HuH-7.5 (cell line): ENCODE data around the gene TBC1D22A.

ENCODE experiments used
- DNase-seq: peaks from one replicate; pipeline ENCODE4 v3.0.0; 2011; ENCODE audit warnings: low spot score

The TBC1D22A gene

DNA sequence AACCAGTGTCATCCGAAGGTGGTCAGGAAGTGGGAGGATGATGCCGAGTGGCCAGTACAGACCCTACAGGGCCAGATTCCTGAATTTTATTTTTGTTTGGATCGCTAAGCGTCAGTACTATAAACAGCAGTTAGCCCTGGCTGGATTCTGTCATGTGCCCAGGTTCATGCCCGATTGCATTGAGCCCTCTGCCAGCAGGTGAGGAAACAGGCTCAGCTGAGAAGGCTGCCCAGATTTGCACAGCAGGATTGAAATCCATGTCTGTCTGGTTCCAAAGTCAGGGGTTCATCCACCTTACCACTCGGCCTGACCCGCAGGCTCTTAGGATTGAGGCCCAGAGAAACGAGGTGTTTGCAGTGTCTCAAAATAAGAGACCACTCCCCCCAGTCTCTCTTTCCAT, 9.1 kb upstream of the TBC1D22A start:
- DNase-seq, result no peak

DNA sequence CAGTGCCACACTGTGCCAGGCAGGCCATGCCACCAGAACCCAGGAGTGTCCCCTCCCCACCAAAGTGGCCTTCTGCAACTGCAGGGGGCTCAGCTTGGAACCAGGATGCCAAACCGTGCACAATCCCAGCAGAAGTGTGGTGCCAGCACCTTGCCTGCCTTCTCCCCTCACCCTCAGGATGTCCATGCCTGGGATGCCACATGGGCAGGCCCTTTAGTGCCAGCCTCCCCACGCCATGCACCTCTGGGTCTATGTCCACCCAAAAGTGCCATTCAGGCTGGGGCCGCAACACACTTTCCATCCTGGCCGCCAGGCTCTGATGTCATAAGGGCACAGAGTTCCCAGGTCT, 8.7 kb upstream of the TBC1D22A start:
- no peak for DNase-seq

DNA sequence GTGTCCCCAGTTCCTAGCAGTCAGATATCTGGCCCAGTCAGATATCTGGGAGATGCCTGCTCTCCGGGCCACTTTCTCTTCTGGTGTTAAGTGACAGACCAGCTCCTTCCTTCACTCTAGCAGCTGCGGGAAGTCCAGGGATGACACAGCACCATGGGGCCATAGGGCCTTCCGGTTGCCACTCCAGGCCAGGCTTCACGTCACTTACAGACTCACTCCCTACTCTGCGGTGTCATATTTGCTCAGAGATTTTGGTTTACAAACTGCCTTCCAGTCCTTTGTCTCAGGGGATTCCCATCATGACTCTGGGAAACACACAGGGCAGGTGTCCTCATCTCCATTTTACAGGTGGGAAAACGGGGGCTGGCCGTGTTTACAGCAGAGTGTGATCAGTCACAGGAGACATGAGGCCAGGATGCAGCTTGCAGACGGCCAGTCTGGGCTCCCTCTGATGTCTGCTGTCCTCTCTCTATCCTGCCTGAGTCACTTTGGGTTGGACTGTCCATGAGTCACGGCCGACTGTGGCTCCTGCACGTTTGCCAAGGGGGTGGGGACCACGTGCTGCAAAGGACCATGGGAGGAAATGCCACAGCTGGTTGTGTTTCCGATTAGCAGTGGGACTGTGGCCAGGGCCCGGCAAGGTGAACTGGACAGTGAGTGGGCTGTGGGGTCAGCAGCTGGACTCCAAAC, 8.2 kb upstream of the TBC1D22A start:
- DNase-seq, result no peak

DNA sequence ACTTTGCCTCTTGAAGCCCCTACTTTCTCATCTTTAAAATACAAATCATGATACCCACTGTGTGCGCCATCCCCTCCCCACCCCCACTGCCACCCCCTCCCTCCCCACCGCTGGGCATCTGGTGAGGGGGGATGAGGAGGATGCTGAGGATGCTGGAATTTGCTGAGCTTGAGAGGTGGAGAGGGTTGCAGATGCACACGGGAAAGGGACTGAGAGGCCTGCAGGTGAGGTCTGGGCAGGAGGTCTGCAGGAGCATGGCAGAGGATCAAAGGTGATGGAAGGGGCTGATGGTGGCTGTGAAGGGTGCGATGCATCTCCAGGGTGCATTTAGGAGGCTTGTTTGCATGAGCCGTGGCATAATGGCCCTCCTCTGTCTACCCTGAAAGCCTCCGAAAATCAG, 7.6 kb upstream of the TBC1D22A start:
- DNase-seq, result no peak

DNA sequence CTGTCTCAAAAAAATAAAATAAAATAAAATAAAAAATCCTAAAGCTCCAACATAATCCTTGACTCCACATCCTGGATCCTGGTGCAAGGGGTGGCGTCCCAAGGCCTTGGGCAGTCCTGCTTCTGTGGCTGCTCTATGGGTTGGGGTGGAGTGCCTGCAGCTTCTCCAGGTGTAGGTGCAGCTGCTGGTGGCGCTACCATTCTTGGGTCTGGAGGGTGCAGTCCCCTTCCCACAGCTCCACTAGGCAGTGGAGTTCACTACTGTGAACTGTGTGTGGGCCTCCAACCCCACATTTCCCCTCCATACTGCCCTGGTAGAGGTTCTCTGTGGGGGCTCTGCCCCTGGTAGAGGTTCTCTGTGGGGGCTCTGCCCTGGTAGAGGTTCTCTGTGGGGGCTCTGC, 6.9 kb upstream of the TBC1D22A start:
- DNase-seq, result no peak

DNA sequence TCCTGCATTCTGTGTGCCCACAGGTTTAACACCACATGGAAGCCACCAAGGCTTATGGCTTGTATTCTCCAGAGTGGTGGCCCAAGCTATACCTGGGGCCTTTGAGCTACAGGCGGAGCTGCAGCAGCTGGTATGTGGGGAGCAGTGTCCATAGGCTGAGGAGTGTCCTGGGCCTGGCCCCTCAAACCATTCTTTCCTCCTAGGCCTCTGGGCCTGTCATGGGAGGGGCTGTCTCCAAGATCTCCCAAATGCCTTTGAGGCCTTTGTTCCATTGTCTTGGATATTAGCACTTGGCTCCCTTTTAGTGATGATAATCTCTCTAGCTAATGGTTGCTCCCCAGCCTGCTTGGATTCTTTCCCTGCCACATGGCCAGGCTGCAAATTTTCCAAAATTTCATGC, 6.4 kb upstream of the TBC1D22A start:
- no peak for DNase-seq

DNA sequence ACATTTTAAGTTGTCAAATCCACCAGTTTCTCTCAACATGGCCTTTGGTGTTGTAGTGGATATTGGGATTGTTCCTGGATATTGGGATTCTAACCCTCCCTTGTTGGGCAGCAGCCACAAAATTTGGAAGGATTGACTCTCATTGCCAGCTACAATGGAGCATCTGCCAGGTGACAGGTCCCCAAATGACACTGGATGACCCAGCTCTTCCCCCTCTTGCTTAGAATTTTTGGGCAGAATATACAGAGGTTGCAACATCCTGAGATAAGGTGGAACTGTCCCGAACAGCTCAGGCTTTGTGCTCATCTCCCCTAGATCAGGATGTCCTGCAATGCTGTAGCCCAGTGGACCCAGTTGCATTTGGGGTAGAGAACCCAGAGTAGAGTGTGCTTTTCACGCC, 5.3 kb upstream of the TBC1D22A start:
- DNase-seq, result no peak

DNA sequence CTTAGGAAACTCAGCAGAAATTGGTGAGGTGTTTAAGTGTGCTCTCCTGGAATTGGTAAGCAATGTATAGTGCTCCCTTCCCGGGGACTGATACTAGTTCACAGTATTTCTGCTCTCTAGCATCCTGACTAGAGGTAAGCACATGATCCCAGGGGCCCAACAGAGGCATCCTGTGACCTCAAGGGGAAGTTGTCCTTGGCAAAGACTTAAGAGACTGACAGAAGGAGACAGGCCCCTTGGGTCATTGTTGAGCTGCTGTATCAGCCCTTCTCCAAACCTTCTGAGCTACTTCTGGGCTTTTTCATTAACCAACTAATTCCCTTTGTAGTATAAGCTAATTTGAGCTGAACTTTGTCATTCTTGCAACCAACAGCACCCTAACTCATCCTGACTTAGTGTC, 4.3 kb upstream of the TBC1D22A start:
- no peak for DNase-seq

DNA sequence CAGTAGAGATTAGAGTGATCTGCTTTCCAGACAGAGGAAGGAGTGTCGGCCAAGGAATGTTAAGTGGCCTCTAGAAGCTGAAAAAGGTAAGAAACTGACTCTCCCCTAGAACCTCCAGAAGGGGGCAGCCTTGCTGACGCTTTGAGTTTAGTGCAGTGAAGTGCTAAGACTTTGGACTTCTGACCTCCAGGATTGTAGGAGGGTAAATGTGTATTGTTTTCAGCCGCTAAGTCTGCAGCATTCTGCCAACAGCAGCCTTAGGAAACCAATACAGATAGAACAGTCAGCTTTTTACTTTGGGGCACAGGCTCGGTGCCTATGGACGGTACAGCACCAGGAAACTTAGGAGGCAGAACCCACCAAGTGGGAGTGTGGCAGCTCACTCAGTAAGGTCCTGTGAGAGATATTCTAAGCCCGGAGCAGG, 3.6 kb upstream of the TBC1D22A start:
- DNase-seq, result peak; percentile 47

DNA sequence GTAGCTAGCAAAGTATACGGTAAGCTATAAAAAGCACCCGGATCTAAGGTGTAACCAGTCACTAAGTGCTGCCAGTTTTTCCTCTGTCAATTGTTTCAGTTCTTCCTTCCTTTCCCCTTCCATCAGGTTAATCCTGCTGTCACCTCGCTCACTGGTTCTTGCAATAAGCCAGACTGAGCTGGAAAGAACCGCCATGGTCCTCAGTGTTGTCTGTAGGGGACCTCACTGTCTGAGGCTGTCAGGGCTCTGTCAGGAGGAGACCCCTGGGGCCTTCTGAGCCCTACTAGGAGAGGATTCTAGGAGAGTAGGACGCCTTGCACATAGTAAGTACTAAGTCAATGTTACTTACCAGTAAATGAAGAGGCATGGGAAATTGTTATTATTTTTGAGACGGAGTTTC, 1.4 kb upstream of the TBC1D22A start:
- DNase-seq, result no peak

DNA sequence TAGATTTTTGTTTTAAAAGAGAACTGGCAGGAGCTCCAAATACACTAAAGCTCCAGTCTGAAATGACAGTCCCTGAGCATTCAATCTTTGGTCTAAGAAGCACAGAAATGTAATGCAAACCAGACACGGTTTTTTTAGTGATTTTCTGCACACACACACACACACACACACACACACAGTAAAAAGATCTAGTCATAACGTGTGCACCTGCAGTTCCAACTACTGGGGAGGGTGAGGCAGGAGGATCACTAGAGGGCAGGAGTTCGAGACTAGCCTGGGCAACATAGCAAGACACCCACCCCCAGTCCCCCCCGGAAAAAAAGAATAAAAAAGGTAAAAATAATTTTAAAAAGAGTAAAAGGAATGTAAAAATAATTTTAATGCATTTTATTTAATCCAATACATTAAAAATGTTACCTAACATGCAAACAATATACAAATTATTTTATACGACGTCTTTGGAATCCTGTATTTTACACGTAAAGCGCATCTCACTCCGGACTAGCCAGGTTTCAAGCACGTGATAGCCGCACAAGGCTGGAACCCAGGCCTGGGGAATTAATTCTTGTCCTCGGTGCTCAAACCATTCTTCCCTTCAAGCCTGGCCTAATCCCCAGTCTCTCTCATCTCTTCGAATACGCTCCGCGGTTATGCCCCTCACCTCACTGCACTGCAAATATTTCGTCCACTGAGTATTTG, 762 bp upstream of the TBC1D22A start:
- DNase-seq, result no peak

DNA sequence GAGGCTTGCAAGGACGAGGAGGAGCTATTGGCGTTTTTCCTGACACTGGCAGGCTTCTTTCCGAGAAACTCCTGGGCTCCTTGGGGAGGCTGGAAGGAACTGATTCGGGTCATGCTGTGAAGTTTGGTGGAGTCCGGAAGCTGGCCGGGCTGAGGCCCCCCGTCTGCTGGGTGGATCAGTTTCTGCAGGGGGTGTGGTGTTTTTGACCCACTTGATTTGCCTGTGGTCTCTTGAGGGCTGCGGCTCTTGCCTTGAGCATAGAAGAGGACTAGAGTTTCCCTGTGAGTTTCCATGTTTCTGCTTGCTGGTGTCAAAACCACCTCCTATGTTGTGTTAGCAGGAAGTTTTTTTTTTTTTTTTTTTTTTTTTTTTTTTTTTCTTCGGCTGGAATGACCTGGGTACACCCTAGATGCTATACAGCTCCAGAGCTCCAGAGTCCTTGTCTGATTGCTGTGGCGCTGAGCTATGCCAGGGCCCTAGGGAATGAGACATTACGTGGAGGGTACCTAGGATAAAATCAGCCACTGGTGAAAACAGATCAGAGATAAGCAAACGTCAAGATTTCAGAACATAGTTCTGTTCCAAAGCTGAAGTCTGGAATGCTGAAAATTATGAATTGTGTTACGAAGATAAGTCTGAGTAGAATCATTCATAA, 728 bp downstream of the TBC1D22A start:
- DNase-seq, result no peak

DNA sequence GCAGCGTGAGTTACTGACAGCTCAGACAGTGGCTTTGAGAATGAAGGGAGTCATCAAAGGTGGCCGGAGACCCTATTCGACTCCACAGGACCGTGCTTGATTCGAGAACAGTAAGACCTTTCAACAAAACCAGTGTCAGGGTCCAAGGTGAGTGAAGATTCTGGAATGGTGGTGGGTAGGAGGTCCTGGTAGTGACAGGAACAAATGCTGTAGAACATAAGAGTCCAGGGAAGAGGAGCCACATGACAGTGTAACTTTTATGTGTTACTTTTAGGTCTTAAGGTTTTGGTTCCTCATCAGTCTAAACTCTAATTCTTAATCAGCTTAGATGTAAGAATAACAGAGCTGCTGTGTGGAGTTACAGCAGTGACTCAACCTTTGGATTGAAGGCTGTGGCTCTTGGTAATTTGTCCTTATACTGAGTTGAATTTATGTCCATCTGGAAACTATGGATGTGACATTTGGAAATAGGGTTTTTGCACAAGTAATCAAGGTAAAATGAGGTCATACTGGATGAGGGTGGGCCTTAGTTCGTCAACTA, 1.8 kb downstream of the TBC1D22A start:
- no peak for DNase-seq

DNA sequence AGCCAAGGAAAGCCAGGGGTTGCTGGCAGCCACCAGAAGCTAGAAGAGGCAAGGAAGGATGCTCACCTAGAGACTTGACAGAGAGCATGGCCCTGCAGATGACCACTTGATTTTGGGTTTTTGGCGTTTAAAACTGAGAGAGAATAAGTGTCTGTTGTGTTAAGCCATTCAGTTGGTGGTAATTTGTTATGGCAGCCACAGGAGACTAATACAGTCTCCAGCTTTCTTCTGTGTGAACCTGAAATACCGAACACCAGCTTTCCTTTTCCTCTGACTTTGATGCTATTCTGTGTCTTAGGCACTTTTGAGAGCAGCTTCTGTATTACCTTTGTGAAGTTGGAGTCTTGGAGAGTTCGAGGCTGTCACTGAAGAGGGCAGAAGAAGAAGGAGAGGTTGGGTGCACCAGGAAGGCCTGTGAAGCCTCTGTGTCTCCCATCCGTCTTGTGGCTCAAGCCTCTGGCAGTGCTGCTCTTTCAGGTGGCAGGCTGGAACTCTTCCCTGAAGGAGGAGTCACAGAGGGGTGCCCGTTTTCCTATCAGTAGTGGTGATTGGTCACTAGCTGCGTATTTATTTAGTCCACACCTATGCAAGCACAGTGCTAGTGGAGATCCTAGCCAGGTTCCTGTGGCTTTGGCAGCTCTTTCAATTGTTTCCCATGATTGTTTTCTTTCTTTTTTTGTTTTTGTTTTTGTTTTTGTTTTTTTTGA, 2.5 kb downstream of the TBC1D22A start:
- no peak for DNase-seq

DNA sequence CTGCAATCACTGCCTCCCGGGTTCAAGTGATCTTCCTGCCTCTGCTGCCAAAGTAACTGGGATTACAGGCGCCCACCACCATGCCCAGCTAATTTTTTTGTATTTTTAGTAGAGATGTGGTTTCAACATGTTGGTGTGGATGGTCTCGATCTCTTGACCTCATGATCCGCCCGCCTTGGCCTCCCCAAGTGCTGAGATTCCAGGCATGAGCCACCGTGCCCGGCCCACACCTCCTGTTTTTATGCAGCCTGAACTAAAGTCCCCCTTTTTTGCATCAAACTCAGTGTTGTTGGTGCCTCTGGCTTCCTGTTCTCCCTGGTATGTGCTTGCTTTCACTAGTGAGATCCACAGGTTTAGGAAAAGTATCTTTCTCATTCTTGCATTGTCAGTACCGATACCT, 4.2 kb downstream of the TBC1D22A start:
- no peak for DNase-seq

DNA sequence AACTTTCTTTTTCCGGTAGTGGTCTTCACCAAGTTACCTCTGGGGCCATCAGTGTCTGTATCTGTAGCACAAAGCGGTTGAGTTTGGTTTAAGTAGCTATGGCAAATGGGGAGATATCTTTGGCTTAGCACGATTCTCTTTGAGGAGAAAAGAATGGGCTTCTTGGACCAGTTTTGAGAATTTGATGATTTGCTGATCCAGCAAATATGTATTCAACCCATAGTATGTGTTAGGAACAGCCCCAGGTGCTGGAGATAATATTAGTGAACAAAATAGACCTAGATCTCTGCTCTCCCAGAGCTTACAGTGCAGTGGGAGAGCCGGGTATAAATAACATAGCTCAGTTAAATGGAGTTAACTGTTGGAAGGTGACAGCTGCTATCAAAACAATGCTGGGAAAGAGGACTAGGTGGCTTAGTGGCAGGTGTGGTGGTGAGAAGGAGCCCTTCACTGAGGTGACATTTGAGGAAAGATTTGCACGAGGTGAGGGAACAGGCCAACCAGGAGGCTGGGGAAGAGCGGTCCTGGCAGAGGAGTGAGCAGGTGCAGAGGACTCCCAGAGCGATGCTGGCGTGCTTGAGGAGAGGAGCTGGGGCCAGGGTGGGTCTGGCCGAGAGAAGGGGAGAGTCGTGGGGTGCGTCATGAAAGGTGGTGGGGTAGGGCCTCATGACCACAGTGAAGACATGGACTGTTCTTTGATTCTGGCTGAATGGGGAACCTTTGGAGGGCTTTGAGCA, 5.0 kb downstream of the TBC1D22A start:
- DNase-seq, result no peak

DNA sequence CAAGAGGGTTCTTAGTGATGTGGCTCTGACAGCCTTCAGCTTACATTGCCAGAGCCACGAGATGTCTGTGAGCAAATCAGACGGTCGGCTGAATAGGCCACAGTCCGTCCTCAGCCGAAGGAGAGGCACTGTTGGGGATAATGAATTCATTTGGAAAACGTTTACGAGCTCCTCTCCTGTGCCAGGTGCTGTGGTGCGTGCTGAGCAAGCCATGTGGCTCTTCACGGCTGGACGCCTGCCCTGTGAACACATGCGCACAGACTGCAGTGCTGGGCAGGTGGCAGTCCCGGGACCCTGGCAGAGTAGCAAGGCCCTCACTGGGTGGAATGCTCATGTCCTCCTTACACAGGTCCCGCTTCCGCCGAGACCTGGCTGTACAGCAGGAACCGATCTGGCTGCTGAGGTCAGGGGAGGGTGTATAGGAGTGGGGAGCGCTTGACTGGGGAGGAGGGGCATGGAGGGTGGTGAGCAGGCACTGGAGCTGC, 6.8 kb downstream of the TBC1D22A start:
- DNase-seq, result no peak

DNA sequence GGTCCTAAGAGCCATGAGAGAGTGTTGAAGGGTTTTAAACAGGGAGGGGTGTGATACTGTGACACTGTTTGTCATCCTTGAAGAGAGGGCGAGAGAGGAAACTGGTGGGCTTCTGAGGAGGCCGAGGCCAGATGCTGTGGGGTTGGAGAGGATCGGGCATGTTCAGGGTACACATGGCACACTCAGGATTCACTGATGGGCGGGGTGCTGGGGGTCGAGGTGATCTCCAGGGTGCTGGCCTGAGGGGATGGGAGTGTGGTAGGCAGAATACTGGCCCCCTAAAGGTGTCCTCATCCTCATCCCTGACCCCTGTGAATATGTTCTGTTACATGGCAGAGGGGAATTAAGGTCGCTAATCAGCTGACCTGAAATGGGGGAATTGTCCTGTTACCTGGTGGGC, 7.3 kb downstream of the TBC1D22A start:
- DNase-seq, result no peak

DNA sequence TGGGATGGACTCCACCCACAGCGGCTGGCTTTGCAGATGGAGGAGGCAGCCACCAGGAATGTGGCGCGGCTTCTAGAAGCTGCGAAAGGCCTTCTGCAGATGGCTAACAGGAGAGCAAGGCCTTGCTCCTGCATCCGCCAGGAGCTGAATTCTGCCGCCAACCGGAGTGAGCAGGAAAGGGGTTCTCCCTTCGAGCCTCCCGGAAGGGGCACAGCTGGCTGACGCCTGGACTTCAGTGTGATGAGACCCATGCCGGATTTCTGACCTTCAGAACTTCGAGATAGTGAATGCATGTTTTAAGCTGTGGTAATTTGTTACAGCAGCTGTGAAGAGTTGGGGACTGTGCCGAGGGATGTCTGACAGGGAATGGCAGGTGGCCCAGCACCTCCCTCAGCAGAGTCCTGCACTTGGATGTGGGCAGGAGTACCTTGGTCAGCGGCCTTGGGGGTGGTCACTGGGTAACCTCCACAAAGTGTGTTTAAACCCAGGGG, 7.7 kb downstream of the TBC1D22A start:
- no peak for DNase-seq

DNA sequence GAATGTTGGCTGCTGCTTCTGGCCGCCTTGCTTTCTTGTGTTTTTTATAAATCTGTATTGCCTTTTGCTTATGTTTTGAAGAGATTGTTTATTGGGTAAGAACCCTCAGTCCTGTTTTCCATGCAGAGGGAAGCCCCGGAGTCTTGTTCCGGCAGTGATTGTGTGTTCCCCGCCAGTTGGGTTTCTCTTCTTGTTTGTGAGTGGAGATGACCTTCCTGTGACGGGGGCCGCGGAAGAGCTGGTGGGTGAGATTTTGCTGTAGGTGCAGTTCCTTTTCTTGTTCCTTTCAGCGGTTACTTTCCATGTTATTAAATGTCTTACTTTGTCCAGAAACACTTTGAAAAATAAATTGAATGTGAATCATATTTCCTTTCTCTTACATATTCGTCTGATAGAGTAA, 8.3 kb downstream of the TBC1D22A start:
- DNase-seq, result no peak

DNA sequence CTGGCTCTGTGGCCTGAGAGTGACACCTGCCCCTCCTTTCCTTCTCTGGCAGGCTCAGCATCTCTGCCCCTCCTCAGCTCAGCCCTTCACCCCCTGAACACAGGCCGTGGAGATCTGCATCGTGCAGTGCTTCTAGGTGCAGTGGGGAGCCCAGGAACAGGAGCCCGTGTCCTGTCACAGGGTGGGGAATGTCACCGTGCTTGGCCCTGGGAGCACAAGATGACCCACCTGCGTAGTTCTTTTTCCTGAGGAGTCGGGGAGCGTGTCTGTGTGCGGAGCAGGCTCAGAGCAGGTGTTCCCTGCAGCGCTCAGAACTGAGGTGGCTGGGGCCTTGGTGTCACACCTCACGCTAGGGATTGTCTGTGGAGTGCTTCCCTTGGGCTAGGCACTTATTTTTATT, 10.6 kb downstream of the TBC1D22A start:
- DNase-seq, result no peak
